Measurements from ENCODE around the gene ASB6.

DNA sequence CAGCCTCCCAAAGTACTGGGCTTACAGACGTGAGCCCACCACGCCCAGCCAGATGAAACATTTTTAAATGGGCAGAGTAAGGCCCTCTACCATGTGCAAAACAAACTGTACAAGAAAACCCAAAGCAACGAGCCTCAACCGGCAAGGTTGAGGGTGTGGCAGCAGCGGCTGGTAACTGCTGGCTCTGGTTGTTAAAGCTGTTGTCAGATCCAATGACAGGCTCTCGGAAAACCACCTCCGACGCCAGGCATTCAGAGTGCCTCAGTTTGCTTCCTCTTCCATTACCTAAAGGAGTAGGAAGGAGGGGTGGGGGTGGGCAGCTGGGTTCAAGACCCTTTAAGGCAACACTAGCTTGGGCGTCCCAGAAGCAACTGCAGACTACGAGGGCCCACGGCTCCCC, 2.4 kb upstream of the ASB6 start:
- TF ChIP-seq, protein P1, sequence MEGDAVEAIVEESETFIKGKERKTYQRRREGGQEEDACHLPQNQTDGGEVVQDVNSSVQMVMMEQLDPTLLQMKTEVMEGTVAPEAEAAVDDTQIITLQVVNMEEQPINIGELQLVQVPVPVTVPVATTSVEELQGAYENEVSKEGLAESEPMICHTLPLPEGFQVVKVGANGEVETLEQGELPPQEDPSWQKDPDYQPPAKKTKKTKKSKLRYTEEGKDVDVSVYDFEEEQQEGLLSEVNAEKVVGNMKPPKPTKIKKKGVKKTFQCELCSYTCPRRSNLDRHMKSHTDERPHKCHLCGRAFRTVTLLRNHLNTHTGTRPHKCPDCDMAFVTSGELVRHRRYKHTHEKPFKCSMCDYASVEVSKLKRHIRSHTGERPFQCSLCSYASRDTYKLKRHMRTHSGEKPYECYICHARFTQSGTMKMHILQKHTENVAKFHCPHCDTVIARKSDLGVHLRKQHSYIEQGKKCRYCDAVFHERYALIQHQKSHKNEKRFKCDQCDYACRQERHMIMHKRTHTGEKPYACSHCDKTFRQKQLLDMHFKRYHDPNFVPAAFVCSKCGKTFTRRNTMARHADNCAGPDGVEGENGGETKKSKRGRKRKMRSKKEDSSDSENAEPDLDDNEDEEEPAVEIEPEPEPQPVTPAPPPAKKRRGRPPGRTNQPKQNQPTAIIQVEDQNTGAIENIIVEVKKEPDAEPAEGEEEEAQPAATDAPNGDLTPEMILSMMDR (IDR thresholded peaks at IDR 0.05) = no peak
- no peak for TF ChIP-seq POLR2A (IDR thresholded peaks at IDR 0.05)

All from sigmoid colon (tissue), 3 donors.